A673 (cell line): ENCODE results near the gene BLTP2.
"Not testable (repeated sequence)": the region's sequence is repeated elsewhere in the genome, so short reads cannot be mapped to it uniquely, and the experiment has no call there.

Experiments
- CTCF ChIP-seq: fragments of 300-800, 200-600 bp; sonication (generic); conservative IDR thresholded peaks from 2 replicates; pipeline ENCODE4 v1.5.1; 2017; ENCODE audit warnings: low read depth, mild to moderate bottlenecking, antibody characterized with exemption, low read length, moderate library complexity, mixed read lengths
- EZH2 ChIP-seq: fragments of 200-600 bp; sonication (generic); IDR thresholded peaks from 2 replicates; pipeline ENCODE4 v1.6.1; 2017; ENCODE audit warnings: borderline replicate concordance, low read depth, mild to moderate bottlenecking, mixed read lengths, antibody characterized with exemption, low read length; ENCODE audit not compliant: poor library complexity, severe bottlenecking

GRCh38 chr17:28604031-28604430 is 40.9 kb downstream of the BLTP2 start:
- TF ChIP-seq CTCF, EZH2: not testable (repeated sequence)
